Measurements from ENCODE around the gene TMEM171. TPM values are rescaled to one million over a fixed set of nuclear protein-coding genes. Genes with fewer than 3 reads are reported as not detected.

Gene TMEM171
- total and polyA plus RNA-seq, 2 donors (not counting 1 experiment from before 2014, with no cell fraction given): not detected

DNA sequence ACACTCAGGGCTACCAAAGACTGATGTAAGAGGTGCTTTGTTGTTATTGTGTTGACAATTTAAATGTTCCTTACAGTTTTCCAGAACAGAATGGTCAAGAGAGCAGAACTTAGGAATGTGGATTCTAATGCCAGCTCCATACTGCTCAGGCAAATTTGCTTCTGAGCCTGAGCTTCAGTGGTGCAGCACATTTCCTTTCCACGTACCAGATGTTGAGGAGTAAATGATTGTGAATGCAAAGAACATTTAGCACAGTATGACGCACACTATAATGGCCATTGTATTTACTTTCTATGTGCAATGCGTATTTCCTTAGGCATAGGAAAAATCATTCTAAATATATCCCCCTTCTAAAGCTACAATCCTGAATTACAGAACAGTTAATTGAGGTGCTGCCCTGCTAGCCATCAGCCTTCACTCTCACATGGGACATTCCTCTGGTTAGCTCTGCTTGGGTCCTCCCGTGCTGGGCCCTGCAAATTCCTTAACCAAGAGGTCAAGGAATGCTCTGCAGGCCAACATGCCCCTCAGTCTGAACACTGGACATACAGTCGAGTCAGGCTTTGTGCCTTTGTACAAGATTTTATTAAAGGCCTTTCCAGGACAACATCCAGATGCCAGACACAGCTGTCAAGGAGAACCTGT is 31.5 kb downstream of the TMEM171 start:
- H3K4me3 Mint-ChIP-seq: no peak overlapping the region
- no peak overlapping the region for H3K4me2 ChIP-seq (replicated peaks; ENCODE audit: low read depth, low read length, poor library complexity, severe bottlenecking)
- no peak overlapping the region for H3K9ac ChIP-seq (ENCODE audit: low read length)
- H3K36me3 ChIP-seq (replicated peaks in 1 of 2; ENCODE audit: control extremely low read depth in 1 of 2, control insufficient read depth in 1 of 2, extremely low read depth in 1 of 2, insufficient read depth in 2 of 2, low read length in 1 of 2): no peaks in the 10 kb centered on the region
- no peaks in the 10 kb centered on the region for H3K9me3 Mint-ChIP-seq (ENCODE audit: insufficient read depth)
- H2AFZ ChIP-seq (ENCODE audit: insufficient read depth, low read depth, low read length, poor library complexity, severe bottlenecking): no peak overlapping the region
- CTCF ChIA-PET: no interaction called here
- DNase-seq (no peak), ATAC-seq (ENCODE audit: low read depth) (no peak)
- no peaks in the 10 kb centered on the region for H3K4me1 ChIP-seq (ENCODE audit: control insufficient read depth in 2 of 2, insufficient read depth in 2 of 2, low read length in 2 of 2)
- TF ChIP-seq, protein P1, sequence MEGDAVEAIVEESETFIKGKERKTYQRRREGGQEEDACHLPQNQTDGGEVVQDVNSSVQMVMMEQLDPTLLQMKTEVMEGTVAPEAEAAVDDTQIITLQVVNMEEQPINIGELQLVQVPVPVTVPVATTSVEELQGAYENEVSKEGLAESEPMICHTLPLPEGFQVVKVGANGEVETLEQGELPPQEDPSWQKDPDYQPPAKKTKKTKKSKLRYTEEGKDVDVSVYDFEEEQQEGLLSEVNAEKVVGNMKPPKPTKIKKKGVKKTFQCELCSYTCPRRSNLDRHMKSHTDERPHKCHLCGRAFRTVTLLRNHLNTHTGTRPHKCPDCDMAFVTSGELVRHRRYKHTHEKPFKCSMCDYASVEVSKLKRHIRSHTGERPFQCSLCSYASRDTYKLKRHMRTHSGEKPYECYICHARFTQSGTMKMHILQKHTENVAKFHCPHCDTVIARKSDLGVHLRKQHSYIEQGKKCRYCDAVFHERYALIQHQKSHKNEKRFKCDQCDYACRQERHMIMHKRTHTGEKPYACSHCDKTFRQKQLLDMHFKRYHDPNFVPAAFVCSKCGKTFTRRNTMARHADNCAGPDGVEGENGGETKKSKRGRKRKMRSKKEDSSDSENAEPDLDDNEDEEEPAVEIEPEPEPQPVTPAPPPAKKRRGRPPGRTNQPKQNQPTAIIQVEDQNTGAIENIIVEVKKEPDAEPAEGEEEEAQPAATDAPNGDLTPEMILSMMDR (IDR thresholded peaks at IDR 0.05): no peak
- TF ChIP-seq EZH2 (IDR thresholded peaks at IDR 0.05; ENCODE audit: borderline replicate concordance, insufficient read depth, low read depth, low read length, poor library complexity, severe bottlenecking): no peak
- H3K4me1 Mint-ChIP-seq: peaks cover 6% of the 10 kb centered on the region
- peaks cover 0 to 17% (median 0%) of the 10 kb centered on the region in 3 donors for H3K9me3 ChIP-seq (ENCODE audit: control extremely low read depth in 1 of 3, control insufficient read depth in 2 of 3, insufficient read depth in 1 of 3, low read length in 2 of 3)
- POLR2A ChIA-PET: no interaction called here
- H3K4me3 ChIP-seq (ENCODE audit: control extremely low read depth in 1 of 5, extremely low read depth in 1 of 5, insufficient read depth in 1 of 5, low read depth in 2 of 5, low read length in 4 of 5): no peak overlapping the region
- no peak overlapping the region for H3K27ac Mint-ChIP-seq
- intact Hi-C loops (cut with micrococcal nuclease): no loop called here
- 87% methylated on average over 3 of the region's 5 CpGs for WGBS (ENCODE audit: insufficient coverage)
- H3K27me3 Mint-ChIP-seq: peaks cover 51% of the 10 kb centered on the region
- no peak overlapping the region for H3K27ac ChIP-seq (ENCODE audit: low read length in 2 of 2)
- H3K79me2 ChIP-seq (ENCODE audit: control insufficient read depth, insufficient read depth, low read length): no peaks in the 10 kb centered on the region
- peaks cover 0 to 37% (median 18%) of the 10 kb centered on the region in 4 experiments for H3K27me3 ChIP-seq (replicated peaks in 1 of 4; ENCODE audit: control extremely low read depth in 1 of 4, control insufficient read depth in 3 of 4, insufficient read depth in 4 of 4, low read length in 3 of 4)
- no peaks in the 10 kb centered on the region for H4K20me1 ChIP-seq (ENCODE audit: control insufficient read depth, insufficient read depth, low read length, poor library complexity, severe bottlenecking)

Measured in B cell (primary cell).